Fibroblast of lung (primary cell): Measurements from ENCODE around the gene TSSK3. TPM values are rescaled to one million over a fixed set of nuclear protein-coding genes. Genes with fewer than 3 reads are reported as not detected.

ENCODE experiments used
- DNase-seq, 2 donors: peaks; one replicate each; pipeline versions ENCODE4 v3.0.0 to v3.0.0-alpha.2; 2010; ENCODE audit warnings: low read depth in 2 of 2
- H2AFZ ChIP-seq: 2 replicates; pipeline ENCODE4 v1.5.1; 2012; ENCODE audit warnings: low read length, control low read depth, inconsistent platforms
- H3K27ac ChIP-seq: 2 replicates; pipeline ENCODE4 v1.5.1; 2011; ENCODE audit warnings: low read length, control low read depth; ENCODE audit not compliant: insufficient read depth
- H3K27me3 ChIP-seq: 2 replicates; pipeline ENCODE4 v1.5.1; 2011; ENCODE audit warnings: mild to moderate bottlenecking, low read length; ENCODE audit not compliant: control insufficient read depth, insufficient read depth
- H3K36me3 ChIP-seq: 2 replicates; pipeline ENCODE4 v1.5.1; 2011; ENCODE audit warnings: low read length; ENCODE audit not compliant: control insufficient read depth, insufficient read depth
- H3K4me1 ChIP-seq: 2 replicates; pipeline ENCODE4 v1.5.1; 2011; ENCODE audit warnings: low read length; ENCODE audit not compliant: control insufficient read depth, insufficient read depth; ENCODE audit errors: extremely low read depth
- H3K4me2 ChIP-seq: 2 replicates; pipeline ENCODE4 v1.5.1; 2011; ENCODE audit warnings: low read length, control low read depth; ENCODE audit not compliant: insufficient read depth; ENCODE audit errors: extremely low read depth
- H3K4me3 ChIP-seq, 4 experiments: fragments of 200-600 bp in 1 of 4; sonication (generic) in 1 of 4; replicated peaks in 1 of 4; 2 replicates each; pipeline ENCODE4 v1.5.1; 2011 to 2016; ENCODE audit warnings: low read length in 4 of 4, low read depth in 3 of 4, mild to moderate bottlenecking in 3 of 4, control low read depth in 2 of 4, inconsistent platforms in 1 of 4, mixed read lengths in 1 of 4; ENCODE audit not compliant: insufficient read depth in 1 of 4; ENCODE audit errors: control extremely low read depth in 1 of 4
- H3K79me2 ChIP-seq: 2 replicates; pipeline ENCODE4 v1.5.1; 2012; ENCODE audit warnings: mild to moderate bottlenecking, low read length, inconsistent platforms; ENCODE audit not compliant: control insufficient read depth, insufficient read depth
- H3K9ac ChIP-seq: 2 replicates; pipeline ENCODE4 v1.5.1; 2011; ENCODE audit warnings: mild to moderate bottlenecking, low read length, control low read depth; ENCODE audit not compliant: insufficient read depth
- H3K9me3 ChIP-seq: 2 replicates; pipeline ENCODE4 v1.5.1; 2012; ENCODE audit warnings: low read depth, low read length; ENCODE audit not compliant: control insufficient read depth, insufficient read depth
- H4K20me1 ChIP-seq: 2 replicates; pipeline ENCODE4 v1.5.1; 2011; ENCODE audit warnings: low read length; ENCODE audit not compliant: control insufficient read depth, insufficient read depth; ENCODE audit errors: extremely low read depth
- CTCF ChIP-seq, 2 donors: IDR thresholded peaks in 1 of 2; conservative IDR thresholded peaks in 1 of 2; 1 replicate in 1 of 2; 2 replicates in 1 of 2; pipeline ENCODE4 v1.5.1; 2011 to 2012; ENCODE audit warnings: low read length in 2 of 2, control low read depth in 1 of 2, inconsistent platforms in 1 of 2, low read depth in 1 of 2, mild to moderate bottlenecking in 1 of 2
- EZH2 ChIP-seq: IDR thresholded peaks from 2 replicates; pipeline ENCODE4 v1.5.1; 2012; ENCODE audit warnings: low read length, control low read depth, mild to moderate bottlenecking; ENCODE audit errors: missing control alignments
- polyA plus RNA-seq, 2 donors: library from polyadenylated mRNA; depleted of rRNA in 1 of 2; stranded (reverse) in 1 of 2; unstranded in 1 of 2; fragments of >200 nt; gene quantifications; 2 replicates each; pipeline ENCODE4 v1.2.1, GENCODE V29; 2011 to 2012; ENCODE audit warnings: missing spikeins in 1 of 2
- total RNA-seq: library from RNA; depleted of rRNA; stranded (reverse); fragments of >200 nt; gene quantifications from 2 replicates; pipeline ENCODE4 v1.2.1, GENCODE V29; 2014

The TSSK3 gene
- total and polyA plus RNA-seq, 2 donors (not counting 1 experiment from before 2014, with no cell fraction given) = 0.50 to 0.58 TPM

GRCh38 chr1:32373996-32374592 is 11.8 kb downstream of the TSSK3 start:
- no peak for TF ChIP-seq EZH2
- no peak for TF ChIP-seq CTCF (conservative IDR thresholded peaks at IDR 0.05 in 1 of 2, IDR thresholded peaks at IDR 0.05 in 1 of 2; ENCODE audit: low read depth in 1 of 2, low read length in 2 of 2)
- no peak overlapping the region for H3K4me2 ChIP-seq
- no peaks in the 10 kb centered on the region for H3K4me1 ChIP-seq
- peaks cover 15% of the 10 kb centered on the region for H3K36me3 ChIP-seq
- no peaks in the 10 kb centered on the region for H3K9me3 ChIP-seq
- H2AFZ ChIP-seq = no peak overlapping the region
- no peak overlapping the region for H3K9ac ChIP-seq
- H3K4me3 ChIP-seq = no peak overlapping the region
- no peaks in the 10 kb centered on the region for H3K79me2 ChIP-seq
- no peak overlapping the region for H3K27ac ChIP-seq
- DNase-seq = no peak
- no peaks in the 10 kb centered on the region for H3K27me3 ChIP-seq
- no peaks in the 10 kb centered on the region for H4K20me1 ChIP-seq

DNA sequence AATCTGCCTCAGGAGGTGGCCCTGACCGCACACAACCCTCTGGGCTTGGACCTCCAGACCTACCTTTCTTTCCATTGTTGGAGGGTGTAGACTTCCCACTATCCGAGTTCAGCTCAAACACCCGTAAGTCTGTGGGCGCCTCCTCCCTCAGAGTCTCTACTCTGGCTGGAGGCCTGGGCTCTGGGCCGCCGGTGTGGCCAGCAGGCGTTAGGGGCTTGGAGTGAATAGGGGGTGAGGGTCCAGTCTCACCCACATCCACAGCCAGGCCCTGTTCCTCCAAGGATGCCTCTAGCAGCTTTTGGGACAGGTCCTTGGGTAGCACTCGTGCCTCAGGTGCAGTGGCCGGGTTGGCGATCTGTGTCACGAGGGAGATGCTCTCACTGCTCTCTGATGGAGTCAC is 13.9 kb downstream of the TSSK3 start:
- Histone ChIP-seq H3K27ac (no peak overlapping the region), H3K27me3 (no peaks in the 10 kb centered on the region), H4K20me1 (no peaks in the 10 kb centered on the region), H3K4me2 (no peak overlapping the region), H2AFZ (no peak overlapping the region), H3K9ac (no peak overlapping the region), H3K36me3 (peaks cover 15% of the 10 kb centered on the region), H3K4me1 (no peaks in the 10 kb centered on the region), H3K9me3 (no peaks in the 10 kb centered on the region), H3K4me3 (no peak overlapping the region), H3K79me2 (no peaks in the 10 kb centered on the region)
- TF ChIP-seq CTCF (conservative IDR thresholded peaks at IDR 0.05 in 1 of 2, IDR thresholded peaks at IDR 0.05 in 1 of 2; ENCODE audit: low read depth in 1 of 2, low read length in 2 of 2) (no peak), EZH2 (no peak)
- DNase-seq = no peak

GRCh38 chr1:32377541-32378220 is 15.3 kb downstream of the TSSK3 start:
- Histone ChIP-seq H3K27ac (no peak overlapping the region), H3K9me3 (no peaks in the 10 kb centered on the region)
- TF ChIP-seq EZH2 (no peak), CTCF (conservative IDR thresholded peaks at IDR 0.05 in 1 of 2, IDR thresholded peaks at IDR 0.05 in 1 of 2; ENCODE audit: low read depth in 1 of 2, low read length in 2 of 2) (no peak)

More at GRCh38 chr1:32377541-32378220, 15.3 kb downstream of the TSSK3 start:
- no peak overlapping the region for H2AFZ ChIP-seq
- H4K20me1 ChIP-seq = no peaks in the 10 kb centered on the region
- H3K27me3 ChIP-seq = no peaks in the 10 kb centered on the region
- H3K79me2 ChIP-seq = no peaks in the 10 kb centered on the region
- H3K36me3 ChIP-seq = peaks cover 17% of the 10 kb centered on the region
- H3K9ac ChIP-seq = no peak overlapping the region
- no peak overlapping the region for H3K4me2 ChIP-seq
- DNase-seq = no peak
- H3K4me1 ChIP-seq = no peaks in the 10 kb centered on the region
- H3K4me3 ChIP-seq = no peak overlapping the region
